C4-2B (cell line): ENCODE measurements around the gene NDFIP1.
"Not testable (repeated sequence)": the region's sequence is repeated elsewhere in the genome, so short reads cannot be mapped to it uniquely, and the experiment has no call there.

Experiments used
- H3K27ac ChIP-seq: fragments of 450-650 bp; 2 replicates; pipeline ENCODE4 v1.5.1; 2017
- ZFX ChIP-seq: fragments of 450-650 bp; IDR thresholded peaks from 2 replicates; pipeline ENCODE4 v1.6.1; 2017
- TF ChIP-seq, protein P1 (sequence below): fragments of 450-650 bp; conservative IDR thresholded peaks from 2 replicates; pipeline ENCODE4 v1.5.1; 2017; ENCODE audit warnings: mild to moderate bottlenecking

Gene NDFIP1

DNA sequence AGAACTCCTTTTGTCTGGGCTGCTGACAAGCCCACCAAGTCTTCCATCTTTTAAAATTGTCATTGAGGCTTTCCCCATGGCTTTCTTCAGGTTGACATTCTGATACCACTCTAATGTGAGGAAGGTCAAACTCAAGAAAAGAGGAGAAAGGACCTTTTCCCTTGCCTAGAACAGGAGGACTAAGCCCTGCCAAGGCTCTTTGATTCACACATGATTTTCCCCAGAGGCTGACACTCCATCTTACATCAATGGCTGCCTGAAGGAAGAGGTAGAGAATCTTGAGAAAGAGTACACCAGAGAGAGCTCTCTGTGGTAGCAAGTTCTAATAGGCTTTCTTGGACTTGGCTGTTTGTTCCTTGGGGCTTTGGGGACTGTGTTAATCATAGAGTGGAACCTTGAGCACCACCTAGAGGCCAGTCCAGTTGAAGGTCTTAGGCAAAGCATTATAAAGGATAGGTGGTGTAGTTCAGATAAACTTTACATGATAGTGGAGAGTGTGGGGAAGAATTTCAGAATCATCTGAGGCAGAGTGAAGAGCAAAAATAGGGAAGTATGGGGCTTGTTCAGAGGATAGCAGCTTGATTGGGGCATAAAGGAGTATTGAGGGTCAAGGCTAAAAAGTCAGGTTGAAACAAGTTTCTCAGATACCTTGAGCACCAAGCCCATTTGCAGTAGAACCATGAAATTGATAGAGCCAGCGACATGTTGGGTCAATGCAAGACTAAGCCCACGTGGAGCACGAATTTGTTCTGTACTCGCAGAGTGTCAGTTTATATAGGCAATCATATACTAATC, 36.7 kb downstream of the NDFIP1 start:
- no peak overlapping the region for H3K27ac ChIP-seq
- TF ChIP-seq, protein P1, sequence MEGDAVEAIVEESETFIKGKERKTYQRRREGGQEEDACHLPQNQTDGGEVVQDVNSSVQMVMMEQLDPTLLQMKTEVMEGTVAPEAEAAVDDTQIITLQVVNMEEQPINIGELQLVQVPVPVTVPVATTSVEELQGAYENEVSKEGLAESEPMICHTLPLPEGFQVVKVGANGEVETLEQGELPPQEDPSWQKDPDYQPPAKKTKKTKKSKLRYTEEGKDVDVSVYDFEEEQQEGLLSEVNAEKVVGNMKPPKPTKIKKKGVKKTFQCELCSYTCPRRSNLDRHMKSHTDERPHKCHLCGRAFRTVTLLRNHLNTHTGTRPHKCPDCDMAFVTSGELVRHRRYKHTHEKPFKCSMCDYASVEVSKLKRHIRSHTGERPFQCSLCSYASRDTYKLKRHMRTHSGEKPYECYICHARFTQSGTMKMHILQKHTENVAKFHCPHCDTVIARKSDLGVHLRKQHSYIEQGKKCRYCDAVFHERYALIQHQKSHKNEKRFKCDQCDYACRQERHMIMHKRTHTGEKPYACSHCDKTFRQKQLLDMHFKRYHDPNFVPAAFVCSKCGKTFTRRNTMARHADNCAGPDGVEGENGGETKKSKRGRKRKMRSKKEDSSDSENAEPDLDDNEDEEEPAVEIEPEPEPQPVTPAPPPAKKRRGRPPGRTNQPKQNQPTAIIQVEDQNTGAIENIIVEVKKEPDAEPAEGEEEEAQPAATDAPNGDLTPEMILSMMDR: peak; percentile 91
- no peak for TF ChIP-seq ZFX

DNA sequence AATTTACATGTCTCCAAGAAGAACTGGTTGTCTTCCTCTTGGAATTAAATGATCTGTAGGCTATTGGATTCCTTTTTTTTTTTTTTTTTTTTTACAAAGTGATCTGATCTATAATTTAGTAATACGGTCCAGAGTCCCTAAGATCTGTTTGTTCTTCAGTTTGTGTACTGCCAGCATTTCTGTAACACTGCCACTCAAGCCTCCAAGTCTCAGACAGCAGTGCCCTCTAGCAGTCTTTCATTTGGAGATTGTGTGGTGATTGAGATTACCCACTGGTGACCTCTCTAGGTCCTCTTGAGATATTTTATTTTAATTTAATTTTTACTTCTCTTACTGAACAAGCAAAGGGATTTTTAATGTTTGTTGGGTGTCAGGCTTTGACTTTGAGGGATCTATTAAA, 40.8 kb downstream of the NDFIP1 start:
- TF ChIP-seq ZFX: no peak
- TF ChIP-seq, protein P1: peak; percentile 19
- H3K27ac ChIP-seq: no peak overlapping the region

DNA sequence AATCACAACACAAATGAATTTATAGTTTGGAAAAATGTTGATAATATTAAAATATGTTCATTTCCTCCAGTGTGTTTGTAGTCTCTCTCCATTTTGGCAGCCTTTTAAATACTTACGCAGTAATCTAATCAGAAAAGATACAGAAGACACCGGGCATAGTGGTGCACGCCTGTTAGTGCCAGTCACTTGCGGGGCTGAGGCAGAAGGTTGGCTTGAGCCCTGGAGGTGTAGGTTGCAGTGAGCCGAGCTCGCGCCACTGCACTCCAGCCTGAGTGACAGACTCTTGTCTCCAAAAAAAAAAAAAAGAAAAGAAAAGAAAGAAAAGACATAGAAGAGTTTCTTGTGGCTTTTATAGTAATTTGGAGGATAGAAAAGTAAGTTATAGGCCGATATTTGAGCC, 41.9 kb downstream of the NDFIP1 start:
- TF ChIP-seq, protein P1: no peak
- TF ChIP-seq ZFX: no peak
- no peak overlapping the region for H3K27ac ChIP-seq

DNA sequence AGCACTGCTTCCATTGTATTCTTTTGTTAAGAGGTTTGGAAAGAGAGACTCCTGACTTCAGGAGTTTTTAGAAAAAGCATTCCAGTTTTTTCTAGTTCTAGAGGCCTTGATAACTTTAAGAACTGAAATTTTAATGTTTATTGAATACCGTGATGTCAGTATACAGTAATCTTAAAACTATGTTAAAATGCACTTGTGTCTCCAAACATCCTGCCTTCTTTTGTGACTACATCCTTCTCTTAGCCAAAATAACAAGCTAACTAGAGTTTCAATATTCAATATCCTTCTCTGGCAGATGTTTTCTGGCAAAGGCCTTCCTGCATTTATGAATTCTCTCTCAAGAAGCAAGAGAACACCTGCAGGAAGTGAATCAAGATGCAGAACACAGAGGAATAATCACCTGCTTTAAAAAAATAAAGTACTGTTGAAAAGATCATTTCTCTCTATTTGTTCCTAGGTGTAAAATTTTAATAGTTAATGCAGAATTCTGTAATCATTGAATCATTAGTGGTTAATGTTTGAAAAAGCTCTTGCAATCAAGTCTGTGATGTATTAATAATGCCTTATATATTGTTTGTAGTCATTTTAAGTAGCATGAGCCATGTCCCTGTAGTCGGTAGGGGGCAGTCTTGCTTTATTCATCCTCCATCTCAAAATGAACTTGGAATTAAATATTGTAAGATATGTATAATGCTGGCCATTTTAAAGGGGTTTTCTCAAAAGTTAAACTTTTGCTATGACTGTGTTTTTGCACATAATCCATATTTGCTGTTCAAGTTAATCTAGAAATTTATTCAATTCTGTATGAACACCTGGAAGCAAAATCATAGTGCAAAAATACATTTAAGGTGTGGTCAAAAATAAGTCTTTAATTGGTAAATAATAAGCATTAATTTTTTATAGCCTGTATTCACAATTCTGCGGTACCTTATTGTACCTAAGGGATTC, 43.1 kb downstream of the NDFIP1 start:
- TF ChIP-seq ZFX: no peak
- TF ChIP-seq, protein P1: peak; percentile 95
- no peak overlapping the region for H3K27ac ChIP-seq

DNA sequence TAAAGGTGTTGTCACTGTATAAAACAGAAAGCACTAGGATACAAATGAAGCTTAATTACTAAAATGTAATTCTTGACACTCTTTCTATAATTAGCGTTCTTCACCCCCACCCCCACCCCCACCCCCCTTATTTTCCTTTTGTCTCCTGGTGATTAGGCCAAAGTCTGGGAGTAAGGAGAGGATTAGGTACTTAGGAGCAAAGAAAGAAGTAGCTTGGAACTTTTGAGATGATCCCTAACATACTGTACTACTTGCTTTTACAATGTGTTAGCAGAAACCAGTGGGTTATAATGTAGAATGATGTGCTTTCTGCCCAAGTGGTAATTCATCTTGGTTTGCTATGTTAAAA, 43.8 kb downstream of the NDFIP1 start:
- no peak for TF ChIP-seq ZFX
- TF ChIP-seq, protein P1: no peak

DNA sequence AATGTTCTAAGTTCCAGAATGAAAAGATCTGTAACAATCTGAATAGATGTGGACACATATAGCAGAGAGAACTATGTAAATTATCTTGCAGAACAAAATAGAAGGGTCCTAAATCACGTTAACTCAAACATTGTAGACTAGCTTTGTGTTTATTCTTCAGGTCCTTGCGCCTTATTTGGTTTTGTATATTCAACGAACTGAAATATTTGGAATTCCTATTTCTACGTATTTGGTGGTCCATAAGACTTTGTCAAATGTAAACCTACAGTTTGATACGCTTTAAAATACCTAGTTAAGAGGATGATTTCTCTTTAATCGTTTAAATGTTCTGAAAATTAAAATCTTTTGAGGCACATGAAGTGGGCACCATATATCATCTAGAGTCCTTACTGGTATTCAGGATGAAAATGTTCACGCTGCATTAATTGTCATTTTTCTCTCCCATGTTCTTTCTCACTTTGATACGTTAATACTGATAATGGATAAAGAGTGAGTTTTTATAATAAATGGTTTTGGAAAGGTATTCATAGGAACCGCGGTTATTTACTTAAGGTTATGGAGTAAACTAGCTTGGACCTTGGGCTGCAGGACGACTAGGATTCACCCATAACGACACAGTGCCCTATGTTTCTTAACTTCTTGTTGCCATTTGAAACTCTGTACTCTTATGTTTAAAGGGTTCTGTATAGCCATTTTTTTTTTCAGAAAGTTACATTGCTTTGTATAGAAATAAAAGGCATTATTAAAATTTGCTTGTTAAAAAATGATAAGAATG, 45.3 kb downstream of the NDFIP1 start:
- H3K27ac ChIP-seq: no peak overlapping the region
- TF ChIP-seq, protein P1: no peak
- no peak for TF ChIP-seq ZFX

More for the DNA sequence above, 43.8 kb downstream of the NDFIP1 start:
- H3K27ac ChIP-seq: no peak overlapping the region

DNA sequence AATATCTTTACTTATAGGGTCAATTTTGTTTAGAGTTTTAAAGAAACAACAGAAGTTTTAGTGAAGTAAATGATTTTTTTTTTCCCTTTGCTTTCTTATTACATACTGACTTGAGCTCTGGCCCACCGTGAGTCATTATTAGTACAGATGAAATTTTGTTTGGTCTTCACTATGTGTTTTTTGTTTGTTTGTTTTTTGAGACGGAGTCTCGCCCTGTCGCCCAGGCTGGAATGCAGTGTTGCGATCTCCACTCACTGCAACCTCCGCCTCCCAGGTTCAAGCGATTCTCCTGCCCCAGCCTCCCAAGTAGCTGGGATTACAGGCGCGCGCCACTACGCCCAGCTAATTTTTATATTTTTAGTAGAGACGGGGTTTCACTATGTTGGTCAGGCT, 45.9 kb downstream of the NDFIP1 start:
- H3K27ac ChIP-seq: not testable (repeated sequence)
